ENCODE results near the gene ZIC1.

- TF ChIP-seq, protein P1, sequence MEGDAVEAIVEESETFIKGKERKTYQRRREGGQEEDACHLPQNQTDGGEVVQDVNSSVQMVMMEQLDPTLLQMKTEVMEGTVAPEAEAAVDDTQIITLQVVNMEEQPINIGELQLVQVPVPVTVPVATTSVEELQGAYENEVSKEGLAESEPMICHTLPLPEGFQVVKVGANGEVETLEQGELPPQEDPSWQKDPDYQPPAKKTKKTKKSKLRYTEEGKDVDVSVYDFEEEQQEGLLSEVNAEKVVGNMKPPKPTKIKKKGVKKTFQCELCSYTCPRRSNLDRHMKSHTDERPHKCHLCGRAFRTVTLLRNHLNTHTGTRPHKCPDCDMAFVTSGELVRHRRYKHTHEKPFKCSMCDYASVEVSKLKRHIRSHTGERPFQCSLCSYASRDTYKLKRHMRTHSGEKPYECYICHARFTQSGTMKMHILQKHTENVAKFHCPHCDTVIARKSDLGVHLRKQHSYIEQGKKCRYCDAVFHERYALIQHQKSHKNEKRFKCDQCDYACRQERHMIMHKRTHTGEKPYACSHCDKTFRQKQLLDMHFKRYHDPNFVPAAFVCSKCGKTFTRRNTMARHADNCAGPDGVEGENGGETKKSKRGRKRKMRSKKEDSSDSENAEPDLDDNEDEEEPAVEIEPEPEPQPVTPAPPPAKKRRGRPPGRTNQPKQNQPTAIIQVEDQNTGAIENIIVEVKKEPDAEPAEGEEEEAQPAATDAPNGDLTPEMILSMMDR (IDR thresholded peaks at IDR 0.05; ENCODE audit: low read length), result no peak
- TF ChIP-seq EZH2 (optimal IDR thresholded peaks at IDR 0.05; ENCODE audit: low read depth, low read length) (no peak), EZH2phosphoT487 (IDR thresholded peaks at IDR 0.05; ENCODE audit: low read length) (no peak)
Measured at GRCh38 chr3:147411815-147412241, 2.7 kb downstream of the ZIC1 start.

Data from MM.1S (cell line).